ELR (cell line): Measurements from ENCODE around the gene NSUN3.

Experiments used
- DNase-seq: peaks from one replicate; pipeline ENCODE4 v3.0.0-alpha.2; 2015; ENCODE audit warnings: low read depth

NSUN3 gene

DNA sequence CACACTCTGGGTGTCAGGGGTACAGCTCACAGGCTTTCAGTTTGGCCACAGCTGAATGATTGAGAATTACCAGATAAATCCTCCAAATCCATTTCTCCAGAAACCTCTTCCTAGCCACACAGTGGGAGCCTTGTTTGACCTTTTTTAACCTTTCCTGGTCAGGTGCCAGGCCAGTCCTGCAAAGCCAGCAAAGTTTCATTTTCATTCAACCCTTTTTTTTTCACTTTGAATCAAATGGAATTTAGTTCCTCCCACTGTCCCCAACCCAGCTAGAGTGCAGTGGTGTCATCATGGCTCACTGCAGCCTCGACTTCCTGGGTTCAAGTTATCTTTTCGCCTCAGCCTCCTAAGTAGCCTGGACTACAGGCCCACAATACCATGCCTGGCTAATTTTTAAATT, 67.8 kb downstream of the NSUN3 start:
- no peak for DNase-seq

DNA sequence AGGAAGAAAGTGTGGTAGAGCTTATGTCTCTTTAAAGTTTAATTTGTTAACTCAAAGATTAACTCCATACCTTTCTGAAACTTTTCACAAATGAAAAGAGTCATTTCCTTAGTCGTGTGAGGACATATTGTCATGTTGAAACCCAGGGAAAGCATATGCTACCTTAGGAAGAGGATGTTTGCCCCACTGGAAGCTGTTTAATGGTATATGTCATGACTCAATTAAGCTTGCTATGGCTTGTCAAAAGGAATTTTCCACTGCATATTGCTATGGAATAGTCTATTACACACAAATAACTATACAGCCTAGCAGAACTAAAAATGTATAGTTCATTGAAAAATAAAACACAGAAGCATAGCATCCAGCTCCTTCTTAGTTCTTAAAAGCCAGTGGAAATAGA, 69.9 kb downstream of the NSUN3 start:
- DNase-seq, result no peak

DNA sequence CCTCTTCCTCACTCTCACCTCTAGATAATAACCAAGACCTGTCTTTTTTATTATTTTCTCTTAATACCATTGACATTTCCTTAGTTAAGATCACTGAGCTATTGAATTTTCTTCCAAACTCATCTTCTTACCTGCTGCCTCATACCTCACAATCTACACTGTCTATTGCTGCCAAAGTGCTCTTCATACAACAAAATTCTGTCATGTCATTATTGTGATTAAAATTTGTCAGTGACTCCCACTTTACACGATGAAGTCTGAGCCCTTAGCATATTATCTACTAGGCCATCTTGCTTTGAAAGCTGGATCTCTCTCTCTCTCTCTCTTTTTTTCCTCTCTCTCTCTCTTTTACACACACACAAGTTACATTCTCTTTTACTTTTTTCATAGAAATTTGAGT, 73.3 kb downstream of the NSUN3 start:
- no peak for DNase-seq

DNA sequence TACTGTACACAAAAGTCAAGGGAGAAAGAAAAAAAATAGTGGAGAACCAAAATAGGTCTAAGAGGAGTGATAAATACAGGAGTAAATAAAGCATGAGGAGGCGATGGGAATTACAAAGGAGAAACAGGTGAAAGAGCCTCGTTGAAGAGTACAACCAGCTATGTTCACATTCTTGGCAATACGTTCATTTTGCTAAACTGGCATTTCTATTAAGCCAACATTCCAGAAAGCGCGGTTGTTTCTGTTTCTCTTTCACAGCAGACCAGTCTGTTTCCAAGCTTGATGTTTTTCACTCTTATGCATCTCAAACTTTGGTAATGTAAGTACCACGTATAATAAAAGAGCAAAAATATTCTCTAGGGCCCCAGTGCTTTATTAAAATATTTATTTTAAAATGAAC, 74.5 kb downstream of the NSUN3 start:
- no peak for DNase-seq

DNA sequence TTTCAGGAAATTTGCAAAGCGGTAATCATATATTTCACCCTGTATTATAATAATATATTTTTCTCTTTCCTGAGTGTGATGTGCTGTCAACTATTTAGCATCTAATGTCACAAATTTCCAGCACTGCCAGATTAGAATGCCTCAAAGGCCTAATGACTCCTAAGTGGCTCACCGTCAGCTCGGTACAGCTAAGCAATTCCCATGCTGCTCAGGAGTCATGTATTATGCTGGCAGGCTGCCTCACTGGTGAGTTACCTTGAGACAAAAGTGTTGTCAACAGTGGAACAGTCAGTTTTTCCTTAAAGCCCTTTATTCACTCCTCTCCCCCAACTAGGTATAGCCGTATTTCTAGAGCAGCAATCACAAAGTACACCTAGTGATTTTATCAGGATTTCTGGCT, 83.6 kb downstream of the NSUN3 start:
- DNase-seq, result peak; percentile 6

DNA sequence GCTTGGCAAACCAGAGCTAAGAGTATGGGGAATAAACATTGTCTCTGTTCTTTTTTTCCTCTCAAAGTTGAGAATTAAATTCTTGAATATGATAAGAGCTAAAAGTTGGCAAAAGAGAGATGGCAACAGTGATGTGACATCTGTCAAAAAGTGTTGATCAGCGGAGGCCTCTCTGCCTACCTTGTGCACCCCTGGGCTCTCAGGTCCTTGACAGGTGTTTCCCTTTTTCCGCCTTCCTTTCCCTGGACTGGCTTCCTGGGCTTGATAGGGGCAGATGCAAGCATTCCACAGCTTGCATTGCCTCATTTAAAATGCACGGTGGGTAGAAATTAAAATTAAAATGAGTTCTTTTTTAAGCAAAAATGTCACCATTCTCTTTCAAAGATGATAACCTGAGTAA, 84.2 kb downstream of the NSUN3 start:
- DNase-seq, result no peak

DNA sequence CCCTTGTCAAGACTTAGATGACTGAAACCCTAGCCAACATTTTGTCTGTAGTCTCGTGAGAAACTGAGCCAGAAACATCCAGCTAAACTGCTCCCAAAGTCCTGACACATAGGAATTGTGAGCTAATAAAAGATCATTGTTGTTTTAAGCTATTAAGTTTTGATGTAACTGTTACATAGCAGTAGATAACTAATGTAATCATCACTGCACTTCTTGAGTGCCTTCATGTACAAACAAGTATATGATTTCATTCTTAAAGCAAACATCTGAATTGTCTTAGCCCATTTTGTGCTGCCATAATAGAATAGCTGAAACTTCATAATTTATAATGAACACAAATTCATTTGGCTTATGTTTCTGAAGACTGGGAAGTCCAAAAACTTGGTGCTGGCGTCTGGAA, 87.3 kb downstream of the NSUN3 start:
- DNase-seq, result no peak

DNA sequence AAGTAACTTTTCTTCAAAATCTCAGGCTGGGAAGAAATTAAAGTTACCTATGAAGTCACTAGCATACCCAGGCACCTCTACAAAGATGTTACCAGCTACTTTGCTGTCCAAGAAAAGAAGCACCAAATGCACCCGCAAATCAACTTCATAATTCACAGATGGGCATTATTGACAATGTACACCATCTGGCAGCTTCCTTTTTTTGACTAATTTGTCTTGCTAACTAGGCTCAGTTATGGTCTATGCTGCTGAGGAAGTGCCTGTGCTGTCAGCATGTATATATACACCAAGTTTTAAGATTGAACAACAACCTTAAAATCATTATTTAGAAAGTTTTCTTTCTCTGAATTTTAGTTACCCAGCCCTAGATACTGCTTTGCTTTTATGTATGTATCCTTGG, 93.8 kb downstream of the NSUN3 start:
- DNase-seq, result no peak

DNA sequence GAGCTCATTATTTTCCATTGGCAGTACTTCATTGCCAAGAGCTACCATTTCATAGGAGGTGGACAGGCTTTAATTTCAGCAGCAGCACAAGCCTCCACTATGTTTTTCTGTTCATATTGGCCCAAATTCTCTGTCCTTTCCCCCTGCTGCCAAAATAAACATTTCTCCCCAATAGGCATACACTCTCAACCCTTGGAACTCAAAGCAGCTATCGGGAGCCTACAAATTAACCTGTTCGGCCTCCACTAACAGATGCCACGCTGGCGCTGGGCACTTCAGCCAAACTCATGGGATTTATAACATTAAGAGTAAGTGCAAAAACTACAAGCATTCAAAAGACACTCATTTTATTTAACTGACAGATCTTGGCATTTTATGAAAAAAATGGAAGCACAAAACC, 95.7 kb downstream of the NSUN3 start:
- no peak for DNase-seq

DNA sequence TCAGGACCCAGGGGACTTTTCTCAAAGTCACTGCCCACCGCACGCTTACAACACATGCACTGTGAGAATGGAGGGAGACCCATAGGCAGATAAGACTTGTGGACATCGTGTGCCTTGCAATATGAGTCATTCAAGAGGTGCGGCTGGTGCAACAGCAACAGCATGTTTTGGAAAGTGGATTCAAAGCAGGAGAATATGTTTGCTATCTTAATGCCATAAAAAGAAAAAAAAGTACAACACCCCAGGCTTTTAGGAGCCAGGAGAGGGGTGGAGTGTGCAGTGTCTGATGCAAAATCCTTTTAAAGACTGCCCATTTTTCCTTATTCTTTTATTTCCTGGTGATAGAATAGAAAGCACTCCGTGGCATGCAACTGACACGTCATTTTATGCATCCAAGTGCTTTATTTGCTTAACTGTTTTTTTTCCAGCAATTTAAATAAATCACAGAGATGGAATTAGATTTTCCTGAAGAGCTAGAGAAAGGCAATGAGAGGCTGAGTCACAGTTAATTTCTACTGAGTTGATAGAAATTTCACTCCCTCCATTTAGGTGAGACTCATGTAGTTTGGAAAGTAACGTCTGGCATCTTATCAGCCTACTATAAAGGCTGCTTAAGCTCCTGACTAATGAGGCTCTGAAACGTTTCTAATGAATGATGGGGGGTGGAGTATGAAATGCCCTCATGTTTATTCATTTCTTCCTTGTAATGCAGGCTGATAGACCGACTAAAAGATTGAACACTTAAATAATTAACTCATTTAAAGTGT, 96.4 kb downstream of the NSUN3 start:
- DNase-seq, result peak; percentile 59

DNA sequence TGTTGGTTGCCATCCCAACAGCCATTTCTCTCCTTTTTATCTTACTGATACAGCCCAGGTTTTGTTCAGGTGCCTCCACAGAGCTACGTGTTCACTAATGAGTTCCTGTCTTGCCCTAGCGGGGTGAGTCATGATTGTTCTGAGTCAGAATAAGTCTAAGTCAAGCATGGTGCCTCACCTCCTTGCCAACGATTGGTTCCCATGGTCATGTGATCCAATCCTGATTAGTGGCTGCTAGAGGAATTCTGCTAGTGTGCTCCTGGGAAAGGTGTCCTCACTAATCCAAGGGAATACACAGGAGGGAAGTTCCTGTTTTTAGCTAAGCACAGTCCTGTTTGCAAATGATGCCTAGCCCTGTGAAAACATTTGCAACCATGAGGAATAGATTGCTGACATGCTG, 99.8 kb downstream of the NSUN3 start:
- peak; percentile 88 for DNase-seq

DNA sequence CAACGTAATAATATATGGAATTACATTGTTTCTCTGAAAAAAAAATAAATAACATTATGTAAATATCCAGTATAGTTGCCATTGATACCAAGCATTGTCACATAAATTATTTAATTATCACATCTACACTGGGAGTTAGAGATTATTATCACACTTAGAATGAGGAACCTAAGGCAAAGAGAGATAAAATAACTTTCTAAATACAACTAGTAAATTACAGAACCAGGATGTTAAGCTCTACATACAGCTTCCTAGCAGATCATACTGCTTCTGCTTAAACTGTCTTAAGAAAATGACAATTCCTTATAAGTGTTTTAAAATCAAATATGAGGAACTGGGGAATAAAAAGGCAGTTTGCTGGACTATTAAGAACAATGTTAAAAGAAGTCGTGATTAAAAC, 104.5 kb downstream of the NSUN3 start:
- no peak for DNase-seq

DNA sequence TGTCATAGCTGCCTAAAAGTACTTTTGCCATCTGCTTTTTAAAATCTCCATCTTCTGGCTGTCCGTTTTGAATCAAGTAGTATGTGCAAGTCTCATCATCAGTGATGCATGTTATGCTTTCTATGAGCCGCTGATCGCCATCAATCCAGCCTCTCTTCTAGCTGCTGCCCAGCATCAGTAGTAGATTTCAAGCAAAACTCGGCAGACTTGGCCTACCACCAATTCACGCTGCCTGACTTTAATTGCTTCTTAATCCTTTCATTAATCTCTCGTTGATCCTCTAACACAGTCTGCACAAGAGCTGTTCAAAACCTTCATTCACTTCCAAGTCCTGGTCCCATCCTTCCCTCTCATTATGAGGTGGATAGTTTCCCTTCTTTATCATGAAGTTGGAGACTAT, 104.9 kb downstream of the NSUN3 start:
- no peak for DNase-seq

DNA sequence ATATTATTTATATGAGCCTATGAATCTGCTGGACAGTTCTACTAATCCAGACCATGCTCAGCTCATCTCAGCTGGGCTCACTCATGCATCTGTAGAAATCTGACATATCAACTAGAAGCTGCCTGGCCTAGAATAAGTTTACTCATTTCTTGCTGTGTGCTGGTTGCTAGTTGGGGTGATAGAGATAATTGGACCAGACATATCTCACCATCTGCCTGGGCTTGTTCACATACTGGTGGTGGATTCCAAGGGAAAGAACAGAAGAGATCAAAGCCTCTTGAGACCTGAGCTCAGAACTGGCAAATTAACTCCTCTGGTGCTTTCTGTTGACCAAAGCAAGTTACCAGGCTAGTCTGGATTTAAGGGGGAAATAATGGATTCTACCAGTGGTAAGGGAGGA, 109.1 kb downstream of the NSUN3 start:
- DNase-seq, result no peak

DNA sequence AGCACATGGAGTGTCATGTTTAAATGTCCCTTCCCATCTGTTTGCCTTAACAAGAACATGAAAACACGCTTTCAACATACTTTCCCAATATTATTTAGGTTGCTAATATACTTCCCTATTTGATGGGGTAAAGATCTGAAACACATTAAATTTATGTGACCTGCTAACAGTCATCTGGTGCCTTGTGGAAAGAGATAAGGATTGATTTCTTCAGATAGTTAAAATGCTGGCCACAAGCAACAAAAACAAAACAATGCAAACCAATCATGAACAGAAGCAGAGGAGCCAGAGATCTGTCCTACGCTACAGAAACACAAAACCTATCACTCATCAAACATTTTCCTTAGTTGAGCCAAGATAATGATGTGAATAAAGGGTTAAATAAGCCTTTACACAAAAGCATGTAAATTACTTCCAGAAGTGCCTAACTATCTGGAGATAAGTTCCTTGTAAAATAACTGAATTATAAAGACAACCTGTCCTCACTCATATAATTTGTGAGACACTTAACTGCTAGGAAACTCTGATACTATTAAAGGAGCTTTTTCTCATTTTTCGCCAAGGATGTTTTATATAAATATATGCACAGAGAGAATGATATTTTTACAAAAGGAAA, 109.9 kb downstream of the NSUN3 start:
- DNase-seq, result no peak

DNA sequence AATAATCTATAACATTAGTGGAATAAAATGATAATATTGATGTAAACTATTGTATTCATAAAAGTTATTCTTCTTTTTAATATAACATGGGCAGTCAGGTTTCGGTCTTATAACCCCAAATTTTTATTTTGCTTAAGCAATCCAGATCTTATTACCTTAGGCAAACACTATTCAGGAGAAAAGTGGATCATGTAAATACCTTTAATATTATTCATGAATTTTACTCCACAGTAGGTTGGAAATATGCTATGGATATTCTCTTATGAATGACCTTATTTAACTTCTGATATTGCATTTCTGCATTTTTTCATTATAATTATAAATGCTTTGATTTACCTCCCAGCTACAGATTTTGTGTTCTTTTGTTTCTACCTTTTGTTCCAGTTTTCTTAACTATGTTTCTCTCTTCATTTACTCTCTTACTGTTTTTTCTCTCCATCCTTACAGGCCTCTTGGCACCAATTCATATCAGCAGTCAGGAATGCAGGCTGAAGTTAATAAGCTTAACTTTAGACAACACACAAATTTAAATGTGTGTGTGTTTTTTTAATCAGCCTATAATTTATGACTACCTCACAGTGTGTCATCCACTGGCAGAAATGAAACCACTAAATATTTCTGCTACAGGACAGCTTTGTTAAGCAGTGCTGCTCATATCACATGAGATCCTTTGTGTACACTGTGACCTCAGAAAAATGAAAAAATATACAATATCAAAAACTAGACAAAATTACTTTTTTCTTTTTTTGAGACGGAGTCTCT, 111.0 kb downstream of the NSUN3 start:
- peak; percentile 52 for DNase-seq

DNA sequence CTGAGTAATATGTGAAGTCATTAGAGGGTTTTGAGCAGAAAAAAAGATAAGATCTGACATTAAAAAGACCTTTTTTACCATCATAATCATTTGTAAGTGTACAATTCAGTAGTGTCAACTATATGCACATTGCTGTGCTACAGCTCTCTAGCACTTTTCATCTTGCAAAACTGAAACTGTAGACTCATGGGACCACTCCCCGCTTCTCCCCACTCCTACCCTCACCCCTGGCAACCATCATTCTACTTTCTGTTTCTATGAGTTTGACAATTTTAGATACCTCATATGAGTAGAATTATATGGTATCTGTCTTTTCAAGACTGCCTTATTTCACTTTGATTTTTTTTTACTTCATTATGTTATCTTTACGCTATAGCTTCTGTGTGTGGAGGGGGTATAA, 112.8 kb downstream of the NSUN3 start:
- no peak for DNase-seq

DNA sequence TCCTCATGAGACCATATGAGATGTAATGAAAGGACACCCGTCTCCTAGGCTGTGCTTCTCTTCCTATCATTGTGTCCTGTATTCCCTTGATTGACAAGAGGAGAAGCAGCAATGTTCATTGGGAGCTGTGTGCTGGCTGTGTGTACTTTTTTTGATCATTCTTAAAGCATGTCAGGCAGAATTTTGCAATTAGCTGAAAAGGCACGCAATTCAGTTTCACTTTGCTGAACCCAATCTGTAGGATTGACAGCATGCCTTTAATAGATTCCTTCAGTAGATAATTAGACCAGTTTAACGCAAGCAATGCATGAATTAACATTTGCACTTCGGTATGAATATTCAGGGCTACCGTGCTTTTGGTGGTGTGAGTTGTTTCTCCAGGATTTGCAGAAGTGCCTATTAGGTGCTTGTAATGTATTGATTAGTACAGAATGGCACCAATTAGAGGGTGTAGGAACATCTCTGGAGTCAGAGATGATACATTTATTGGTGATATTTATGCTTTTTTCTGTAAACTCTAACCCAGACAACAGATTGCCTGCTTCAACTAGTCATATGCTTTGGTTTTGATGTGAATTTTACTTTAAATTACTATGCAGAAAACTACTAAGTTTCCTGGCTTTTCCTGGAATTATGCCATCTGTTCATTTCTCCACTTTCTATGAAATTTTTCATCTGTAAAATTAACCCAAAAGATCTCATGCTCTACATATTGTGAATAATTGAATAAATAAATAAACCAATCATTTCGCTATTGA, 114.3 kb downstream of the NSUN3 start:
- DNase-seq, result peak; percentile 20
